PFSK-1 (cell line): ENCODE data around the gene SBF1.

Experiments used
- FOXP2 ChIP-seq: optimal IDR thresholded peaks from 2 replicates; pipeline ENCODE3; 2011; ENCODE audit warnings: borderline replicate concordance, control low read depth, inconsistent platforms; ENCODE audit not compliant: insufficient read depth; ENCODE audit errors: extremely low read length, extremely low read depth
- POLR2AphosphoS5 ChIP-seq: IDR thresholded peaks from 2 replicates; pipeline ENCODE4 v1.6.1; 2012; ENCODE audit warnings: low read depth, mild to moderate bottlenecking, control low read depth, low read length, moderate library complexity
- REST ChIP-seq, 2 experiments: IDR thresholded peaks; 2 replicates each; pipeline versions ENCODE4 v1.6.1 to v1.8.0; 2011 to 2012; ENCODE audit warnings: low read depth in 2 of 2, low read length in 2 of 2, control low read depth in 1 of 2, inconsistent platforms in 1 of 2, mild to moderate bottlenecking in 1 of 2, moderate library complexity in 1 of 2; ENCODE audit not compliant: insufficient read depth in 1 of 2
- SIN3A ChIP-seq: IDR thresholded peaks from 2 replicates; pipeline ENCODE4 v1.6.1; 2012; ENCODE audit warnings: mild to moderate bottlenecking, low read length, moderate library complexity, borderline replicate concordance; ENCODE audit not compliant: insufficient read depth
- TAF1 ChIP-seq: IDR thresholded peaks from 2 replicates; pipeline ENCODE4 v1.6.1; 2012; ENCODE audit warnings: low read length, control low read depth, borderline replicate concordance; ENCODE audit not compliant: insufficient read depth

Gene SBF1

GRCh38 chr22:50420581-50420980 is 54.3 kb downstream of the SBF1 start:
- no peak for TF ChIP-seq POLR2AphosphoS5
- no peak for TF ChIP-seq SIN3A
- no peak for TF ChIP-seq TAF1
- no peak for TF ChIP-seq REST (IDR thresholded peaks at IDR 0.05; ENCODE audit: insufficient read depth in 1 of 2, low read depth in 2 of 2, low read length in 2 of 2)
- TF ChIP-seq FOXP2, result no peak

- no peak for TF ChIP-seq REST (IDR thresholded peaks at IDR 0.05; ENCODE audit: insufficient read depth in 1 of 2, low read depth in 2 of 2, low read length in 2 of 2)
- TF ChIP-seq SIN3A, result no peak
- no peak for TF ChIP-seq FOXP2
- TF ChIP-seq TAF1, result no peak
- no peak for TF ChIP-seq POLR2AphosphoS5
Observed at GRCh38 chr22:50420015-50420414, 54.8 kb downstream of the SBF1 start.

- TF ChIP-seq SIN3A, result no peak
- no peak for TF ChIP-seq REST (IDR thresholded peaks at IDR 0.05; ENCODE audit: insufficient read depth in 1 of 2, low read depth in 2 of 2, low read length in 2 of 2)
- TF ChIP-seq FOXP2, result no peak
- no peak for TF ChIP-seq POLR2AphosphoS5
- TF ChIP-seq TAF1, result no peak
Observed at GRCh38 chr22:50419116-50419515, 55.7 kb downstream of the SBF1 start.

- no peak for TF ChIP-seq SIN3A
Observed at GRCh38 chr22:50418624-50419023, 56.2 kb downstream of the SBF1 start.

GRCh38 chr22:50417411-50418210 is 57.2 kb downstream of the SBF1 start:
- no peak for TF ChIP-seq POLR2AphosphoS5
- no peak for TF ChIP-seq TAF1
- TF ChIP-seq FOXP2, result no peak
- TF ChIP-seq SIN3A, result no peak
- TF ChIP-seq REST (IDR thresholded peaks at IDR 0.05; ENCODE audit: insufficient read depth in 1 of 2, low read depth in 2 of 2, low read length in 2 of 2), result no peak
